GM23338 (cell line): ENCODE results near the gene RCAN1. TPM values are rescaled to one million over a fixed set of nuclear protein-coding genes. Genes with fewer than 3 reads are reported as not detected.

ENCODE experiments used
- ATAC-seq: fragments of 200-7000 bp; cut with Tn5 transposase; 3 replicates; pipeline ENCODE4 v1.9.1; 2020
- DNase-seq: peaks from one replicate; pipeline ENCODE4 v3.0.0-alpha.2; 2015; ENCODE audit warnings: low spot score
- H2AFZ ChIP-seq: fragments of 200-600 bp; sonication (generic); 2 replicates; pipeline ENCODE4 v1.8.0; 2016; ENCODE audit warnings: antibody characterized with exemption, mild to moderate bottlenecking, moderate library complexity
- H3F3A ChIP-seq: fragments of 200-600 bp; sonication (generic); replicated peaks from 2 replicates; pipeline ENCODE4 v1.8.0; 2017; ENCODE audit warnings: antibody characterized with exemption, mixed run types, low read depth
- H3K27ac ChIP-seq: fragments of 200-600 bp; sonication (generic); 2 replicates; pipeline ENCODE4 v1.6.1; 2016; ENCODE audit warnings: low read depth
- H3K27me3 ChIP-seq: fragments of 200-600 bp; sonication (generic); 2 replicates; pipeline ENCODE4 v1.8.0; 2016; ENCODE audit warnings: mild to moderate bottlenecking, mixed run types, moderate library complexity; ENCODE audit not compliant: insufficient read depth
- H3K36me3 ChIP-seq: fragments of 200-600 bp; sonication (generic); 2 replicates; pipeline ENCODE4 v1.8.0; 2016; ENCODE audit warnings: mild to moderate bottlenecking; ENCODE audit not compliant: insufficient read depth
- H3K4me1 ChIP-seq: fragments of 200-600 bp; sonication (generic); 2 replicates; pipeline ENCODE4 v1.8.0; 2016; ENCODE audit warnings: mild to moderate bottlenecking, moderate library complexity; ENCODE audit not compliant: insufficient read depth
- H3K4me2 ChIP-seq: fragments of 200-600 bp; sonication (generic); 2 replicates; pipeline ENCODE4 v1.7.1; 2017; ENCODE audit warnings: mixed run types
- H3K4me3 ChIP-seq: fragments of 200-600 bp; sonication (generic); 2 replicates; pipeline ENCODE4 v1.6.1; 2016; ENCODE audit warnings: mixed run types
- H3K79me2 ChIP-seq: fragments of 200-600 bp; sonication (generic); replicated peaks from 2 replicates; pipeline ENCODE4 v1.8.0; 2017; ENCODE audit warnings: mild to moderate bottlenecking; ENCODE audit not compliant: insufficient read depth
- H3K9me2 ChIP-seq: fragments of 200-600 bp; sonication (generic); 2 replicates; pipeline ENCODE4 v1.8.0; 2017; ENCODE audit not compliant: insufficient read depth
- H4K20me1 ChIP-seq: fragments of 200-600 bp; sonication (generic); replicated peaks from 2 replicates; pipeline ENCODE4 v1.8.0; 2017; ENCODE audit warnings: mild to moderate bottlenecking; ENCODE audit not compliant: insufficient read depth
- H3K27ac Mint-ChIP-seq: 2 replicates; pipeline ENCODE4 v1.8.0; 2020; ENCODE audit warnings: inconsistent platforms, mild to moderate bottlenecking, moderate library complexity, mixed read lengths
- H3K27me3 Mint-ChIP-seq: 3 replicates; pipeline ENCODE4 v1.8.0; 2022; ENCODE audit warnings: low read depth, mild to moderate bottlenecking, moderate library complexity, mixed read lengths, inconsistent platforms; ENCODE audit not compliant: insufficient read depth, poor library complexity
- H3K36me3 Mint-ChIP-seq: 3 replicates; pipeline ENCODE4 v1.8.0; 2021; ENCODE audit warnings: low read depth, mild to moderate bottlenecking, inconsistent platforms, moderate library complexity, mixed read lengths
- H3K4me1 Mint-ChIP-seq: 3 replicates; pipeline ENCODE4 v1.8.0; 2020; ENCODE audit warnings: mild to moderate bottlenecking, inconsistent platforms, mixed read lengths
- H3K4me3 Mint-ChIP-seq: 3 replicates; pipeline ENCODE4 v1.8.0; 2021; ENCODE audit warnings: moderate library complexity, mild to moderate bottlenecking, inconsistent platforms, mixed read lengths
- H3K9me3 Mint-ChIP-seq: 3 replicates; pipeline ENCODE4 v1.8.0; 2020; ENCODE audit warnings: moderate library complexity, mild to moderate bottlenecking, inconsistent platforms, mixed read lengths
- CREB1 ChIP-seq: fragments of 250-450 bp; sonication (Bioruptor Pico); IDR thresholded peaks from 2 replicates; pipeline ENCODE4 v1.5.0; 2020; ENCODE audit warnings: low read depth, mild to moderate bottlenecking, moderate library complexity
- ETS1 ChIP-seq: IDR thresholded peaks from 2 replicates; pipeline ENCODE4 v1.6.1; 2016; ENCODE audit warnings: antibody characterized with exemption
- EZH2 ChIP-seq: fragments of 200-600 bp; sonication (generic); IDR thresholded peaks from one replicate; pipeline ENCODE4 v1.8.0; 2017; ENCODE audit warnings: antibody characterized with exemption, mild to moderate bottlenecking, low read depth; ENCODE audit not compliant: unreplicated experiment
- EZH2phosphoT487 ChIP-seq: fragments of 200-600 bp; sonication (generic); IDR thresholded peaks from one replicate; pipeline ENCODE4 v1.8.1; 2018; ENCODE audit warnings: antibody characterized with exemption; ENCODE audit not compliant: unreplicated experiment
- JUNB ChIP-seq: IDR thresholded peaks from one replicate; pipeline ENCODE4 v1.6.1; 2016; ENCODE audit warnings: antibody characterized with exemption; ENCODE audit not compliant: unreplicated experiment
- NANOG ChIP-seq: IDR thresholded peaks from 2 replicates; pipeline ENCODE4 v1.6.1; 2016; ENCODE audit warnings: antibody characterized with exemption, borderline replicate concordance
- STAT1 ChIP-seq: IDR thresholded peaks from one replicate; pipeline ENCODE4 v1.6.1; 2016; ENCODE audit warnings: antibody characterized with exemption; ENCODE audit not compliant: unreplicated experiment
- polyA plus RNA-seq: library from polyadenylated mRNA; unstranded; fragments of >200 nt; fragmentation: Nextera tagmentation; extraction: Ambion mirVana; gene quantifications from 2 replicates; pipeline ENCODE4 v1.2.1, GENCODE V29; 2016
- total RNA-seq: library from RNA; depleted of rRNA; stranded (reverse); fragments of >200 nt; shearing (Covaris generic); gene quantifications from 2 replicates; pipeline ENCODE4 v1.2.3, GENCODE V29; 2014
- TF ChIP-seq, protein P1 (sequence below), 2 experiments: fragments of 200-600 bp in 1 of 2; sonication (generic) in 1 of 2; conservative IDR thresholded peaks; 2 replicates each; pipeline versions ENCODE4 v1.5.1 to v1.6.1; 2016 to 2017; ENCODE audit warnings: antibody characterized with exemption in 2 of 2, low read depth in 2 of 2, mild to moderate bottlenecking in 2 of 2, moderate library complexity in 1 of 2
- TF ChIP-seq, protein P2 (sequence below): fragments of 250-450 bp; sonication (Bioruptor Pico); IDR thresholded peaks from 2 replicates; pipeline ENCODE4 v1.5.0; 2020; ENCODE audit warnings: mild to moderate bottlenecking, moderate library complexity

Gene RCAN1
- total and polyA plus RNA-seq, 2 experiments from 2014 or later = 3.7 to 5.2 TPM

DNA sequence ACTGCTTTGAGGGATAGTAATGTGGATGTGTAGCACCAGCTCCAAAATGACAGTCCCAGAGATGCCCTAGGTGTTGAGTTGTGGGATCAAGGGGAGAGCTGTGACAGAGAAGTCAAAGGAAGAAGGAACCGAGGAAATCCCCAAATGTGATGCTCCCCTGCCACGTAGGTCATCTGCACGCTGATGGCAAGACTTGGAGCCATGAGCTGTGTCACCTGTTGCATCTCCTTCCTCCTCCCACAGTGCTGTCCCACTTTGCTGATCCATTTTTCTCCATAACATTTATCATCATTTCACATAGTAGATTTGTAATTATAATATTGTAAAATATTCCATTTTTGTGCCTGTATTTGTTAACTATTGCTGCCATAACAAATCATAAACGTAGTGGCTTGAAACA is 17.6 kb upstream of the RCAN1 start:
- TF ChIP-seq, protein P1, sequence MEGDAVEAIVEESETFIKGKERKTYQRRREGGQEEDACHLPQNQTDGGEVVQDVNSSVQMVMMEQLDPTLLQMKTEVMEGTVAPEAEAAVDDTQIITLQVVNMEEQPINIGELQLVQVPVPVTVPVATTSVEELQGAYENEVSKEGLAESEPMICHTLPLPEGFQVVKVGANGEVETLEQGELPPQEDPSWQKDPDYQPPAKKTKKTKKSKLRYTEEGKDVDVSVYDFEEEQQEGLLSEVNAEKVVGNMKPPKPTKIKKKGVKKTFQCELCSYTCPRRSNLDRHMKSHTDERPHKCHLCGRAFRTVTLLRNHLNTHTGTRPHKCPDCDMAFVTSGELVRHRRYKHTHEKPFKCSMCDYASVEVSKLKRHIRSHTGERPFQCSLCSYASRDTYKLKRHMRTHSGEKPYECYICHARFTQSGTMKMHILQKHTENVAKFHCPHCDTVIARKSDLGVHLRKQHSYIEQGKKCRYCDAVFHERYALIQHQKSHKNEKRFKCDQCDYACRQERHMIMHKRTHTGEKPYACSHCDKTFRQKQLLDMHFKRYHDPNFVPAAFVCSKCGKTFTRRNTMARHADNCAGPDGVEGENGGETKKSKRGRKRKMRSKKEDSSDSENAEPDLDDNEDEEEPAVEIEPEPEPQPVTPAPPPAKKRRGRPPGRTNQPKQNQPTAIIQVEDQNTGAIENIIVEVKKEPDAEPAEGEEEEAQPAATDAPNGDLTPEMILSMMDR (conservative IDR thresholded peaks at IDR 0.05; ENCODE audit: low read depth in 2 of 2) = no peak
- TF ChIP-seq, protein P2, sequence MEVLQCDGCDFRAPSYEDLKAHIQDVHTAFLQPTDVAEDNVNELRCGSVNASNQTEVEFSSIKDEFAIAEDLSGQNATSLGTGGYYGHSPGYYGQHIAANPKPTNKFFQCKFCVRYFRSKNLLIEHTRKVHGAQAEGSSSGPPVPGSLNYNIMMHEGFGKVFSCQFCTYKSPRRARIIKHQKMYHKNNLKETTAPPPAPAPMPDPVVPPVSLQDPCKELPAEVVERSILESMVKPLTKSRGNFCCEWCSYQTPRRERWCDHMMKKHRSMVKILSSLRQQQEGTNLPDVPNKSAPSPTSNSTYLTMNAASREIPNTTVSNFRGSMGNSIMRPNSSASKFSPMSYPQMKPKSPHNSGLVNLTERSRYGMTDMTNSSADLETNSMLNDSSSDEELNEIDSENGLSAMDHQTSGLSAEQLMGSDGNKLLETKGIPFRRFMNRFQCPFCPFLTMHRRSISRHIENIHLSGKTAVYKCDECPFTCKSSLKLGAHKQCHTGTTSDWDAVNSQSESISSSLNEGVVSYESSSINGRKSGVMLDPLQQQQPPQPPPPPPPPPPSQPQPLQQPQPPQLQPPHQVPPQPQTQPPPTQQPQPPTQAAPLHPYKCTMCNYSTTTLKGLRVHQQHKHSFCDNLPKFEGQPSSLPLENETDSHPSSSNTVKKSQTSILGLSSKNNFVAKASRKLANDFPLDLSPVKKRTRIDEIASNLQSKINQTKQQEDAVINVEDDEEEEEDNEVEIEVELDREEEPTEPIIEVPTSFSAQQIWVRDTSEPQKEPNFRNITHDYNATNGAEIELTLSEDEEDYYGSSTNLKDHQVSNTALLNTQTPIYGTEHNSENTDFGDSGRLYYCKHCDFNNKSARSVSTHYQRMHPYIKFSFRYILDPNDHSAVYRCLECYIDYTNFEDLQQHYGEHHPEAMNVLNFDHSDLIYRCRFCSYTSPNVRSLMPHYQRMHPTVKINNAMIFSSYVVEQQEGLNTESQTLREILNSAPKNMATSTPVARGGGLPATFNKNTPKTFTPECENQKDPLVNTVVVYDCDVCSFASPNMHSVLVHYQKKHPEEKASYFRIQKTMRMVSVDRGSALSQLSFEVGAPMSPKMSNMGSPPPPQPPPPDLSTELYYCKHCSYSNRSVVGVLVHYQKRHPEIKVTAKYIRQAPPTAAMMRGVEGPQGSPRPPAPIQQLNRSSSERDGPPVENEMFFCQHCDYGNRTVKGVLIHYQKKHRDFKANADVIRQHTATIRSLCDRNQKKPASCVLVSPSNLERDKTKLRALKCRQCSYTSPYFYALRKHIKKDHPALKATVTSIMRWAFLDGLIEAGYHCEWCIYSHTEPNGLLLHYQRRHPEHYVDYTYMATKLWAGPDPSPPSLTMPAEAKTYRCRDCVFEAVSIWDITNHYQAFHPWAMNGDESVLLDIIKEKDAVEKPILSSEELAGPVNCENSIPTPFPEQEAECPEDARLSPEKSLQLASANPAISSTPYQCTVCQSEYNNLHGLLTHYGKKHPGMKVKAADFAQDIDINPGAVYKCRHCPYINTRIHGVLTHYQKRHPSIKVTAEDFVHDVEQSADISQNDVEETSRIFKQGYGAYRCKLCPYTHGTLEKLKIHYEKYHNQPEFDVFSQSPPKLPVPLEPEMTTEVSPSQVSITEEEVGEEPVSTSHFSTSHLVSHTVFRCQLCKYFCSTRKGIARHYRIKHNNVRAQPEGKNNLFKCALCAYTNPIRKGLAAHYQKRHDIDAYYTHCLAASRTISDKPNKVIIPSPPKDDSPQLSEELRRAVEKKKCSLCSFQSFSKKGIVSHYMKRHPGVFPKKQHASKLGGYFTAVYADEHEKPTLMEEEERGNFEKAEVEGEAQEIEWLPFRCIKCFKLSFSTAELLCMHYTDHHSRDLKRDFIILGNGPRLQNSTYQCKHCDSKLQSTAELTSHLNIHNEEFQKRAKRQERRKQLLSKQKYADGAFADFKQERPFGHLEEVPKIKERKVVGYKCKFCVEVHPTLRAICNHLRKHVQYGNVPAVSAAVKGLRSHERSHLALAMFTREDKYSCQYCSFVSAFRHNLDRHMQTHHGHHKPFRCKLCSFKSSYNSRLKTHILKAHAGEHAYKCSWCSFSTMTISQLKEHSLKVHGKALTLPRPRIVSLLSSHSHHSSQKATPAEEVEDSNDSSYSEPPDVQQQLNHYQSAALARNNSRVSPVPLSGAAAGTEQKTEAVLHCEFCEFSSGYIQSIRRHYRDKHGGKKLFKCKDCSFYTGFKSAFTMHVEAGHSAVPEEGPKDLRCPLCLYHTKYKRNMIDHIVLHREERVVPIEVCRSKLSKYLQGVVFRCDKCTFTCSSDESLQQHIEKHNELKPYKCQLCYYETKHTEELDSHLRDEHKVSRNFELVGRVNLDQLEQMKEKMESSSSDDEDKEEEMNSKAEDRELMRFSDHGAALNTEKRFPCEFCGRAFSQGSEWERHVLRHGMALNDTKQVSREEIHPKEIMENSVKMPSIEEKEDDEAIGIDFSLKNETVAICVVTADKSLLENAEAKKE (CRISPR knock-in tag) = no peak
- Histone ChIP-seq H3F3A (no peaks in the 10 kb centered on the region), H3K79me2 (no peaks in the 10 kb centered on the region), H2AFZ (no peak overlapping the region), H3K36me3 (no peaks in the 10 kb centered on the region), H3K4me2 (no peak overlapping the region), H3K27me3 (no peaks in the 10 kb centered on the region), H3K9me2 (peaks cover 9% of the 10 kb centered on the region; the same call in 1 of the 2 replicates), H4K20me1 (no peaks in the 10 kb centered on the region), H3K4me1 (no peaks in the 10 kb centered on the region), H3K27ac (no peak overlapping the region), H3K4me3 (no peak overlapping the region)
- Mint-ChIP-seq H3K27me3 (peaks cover 3% of the 10 kb centered on the region), H3K9me3 (no peaks in the 10 kb centered on the region; the same call in 2 of the 3 replicates), H3K27ac (no peak overlapping the region), H3K4me3 (no peak overlapping the region), H3K36me3 (no peaks in the 10 kb centered on the region), H3K4me1 (no peaks in the 10 kb centered on the region)
- ATAC-seq (no peak), DNase-seq (no peak)

DNA sequence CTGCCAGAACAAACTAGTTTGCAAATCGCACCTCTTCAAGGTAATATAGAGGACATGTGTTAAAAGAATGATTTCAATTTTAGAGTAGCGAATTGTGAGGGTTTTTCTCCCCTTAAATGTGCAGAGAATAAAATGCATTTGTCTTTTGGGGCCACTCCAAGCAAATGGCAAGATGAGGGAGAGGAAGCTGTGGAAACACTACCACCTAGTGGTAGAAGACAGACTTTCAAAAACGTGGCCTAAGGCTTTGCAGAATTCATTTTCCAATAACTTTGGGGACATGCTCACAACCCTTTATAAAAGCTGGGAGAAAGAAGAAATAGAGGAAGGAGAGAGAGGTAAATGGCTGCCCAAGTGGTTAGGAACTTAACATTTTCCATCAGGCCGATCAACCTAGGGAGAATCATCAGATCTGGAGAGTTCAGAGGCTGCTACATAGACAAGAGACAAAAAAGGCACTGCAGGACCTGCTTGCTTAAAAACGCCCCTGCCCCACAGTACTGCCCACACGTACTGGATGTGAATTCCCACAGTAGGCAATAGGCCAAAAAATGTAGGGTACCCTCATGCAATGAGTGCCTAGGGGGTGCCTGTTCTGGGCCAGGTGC is 15.7 kb upstream of the RCAN1 start:
- ATAC-seq (peak; percentile 74), DNase-seq (peak; percentile 70)
- no peak overlapping the region for H3K27ac Mint-ChIP-seq

More for the DNA sequence above, 15.7 kb upstream of the RCAN1 start:
- H3K4me1 Mint-ChIP-seq = no peaks in the 10 kb centered on the region
- Histone ChIP-seq H3K4me3 (no peak overlapping the region), H3K27ac (no peak overlapping the region), H3K9me2 (peaks cover 9% of the 10 kb centered on the region; the same call in 1 of the 2 replicates), H3K36me3 (no peaks in the 10 kb centered on the region), H3F3A (no peaks in the 10 kb centered on the region), H3K79me2 (no peaks in the 10 kb centered on the region), H4K20me1 (no peaks in the 10 kb centered on the region), H3K4me1 (no peaks in the 10 kb centered on the region), H2AFZ (no peak overlapping the region), H3K27me3 (no peaks in the 10 kb centered on the region), H3K4me2 (no peak overlapping the region)
- H3K36me3 Mint-ChIP-seq = no peaks in the 10 kb centered on the region
- no peak for TF ChIP-seq EZH2
- TF ChIP-seq CREB1 = no peak
- TF ChIP-seq ETS1 = no peak
- TF ChIP-seq JUNB = no peak
- no peak for TF ChIP-seq STAT1
- TF ChIP-seq, protein P1 (conservative IDR thresholded peaks at IDR 0.05; ENCODE audit: low read depth in 2 of 2) = peak; percentile 85 to 91
- no peak for TF ChIP-seq NANOG
- TF ChIP-seq EZH2phosphoT487 = no peak
- H3K4me3 Mint-ChIP-seq = no peak overlapping the region
- H3K9me3 Mint-ChIP-seq = no peaks in the 10 kb centered on the region; the same call in 2 of the 3 replicates
- H3K27me3 Mint-ChIP-seq = peaks cover 3% of the 10 kb centered on the region
